GM21390 (cell line): ENCODE measurements around the gene PMS2.
"Not testable (repeated sequence)": the region's sequence is repeated elsewhere in the genome, so short reads cannot be mapped to it uniquely, and the experiment has no call there.

Experiments used
- ATAC-seq: cut with Tn5 transposase; IDR thresholded peaks from one replicate; pipeline ENCODE4 v1.9.1; 2021; ENCODE audit not compliant: unreplicated experiment

Gene PMS2

DNA sequence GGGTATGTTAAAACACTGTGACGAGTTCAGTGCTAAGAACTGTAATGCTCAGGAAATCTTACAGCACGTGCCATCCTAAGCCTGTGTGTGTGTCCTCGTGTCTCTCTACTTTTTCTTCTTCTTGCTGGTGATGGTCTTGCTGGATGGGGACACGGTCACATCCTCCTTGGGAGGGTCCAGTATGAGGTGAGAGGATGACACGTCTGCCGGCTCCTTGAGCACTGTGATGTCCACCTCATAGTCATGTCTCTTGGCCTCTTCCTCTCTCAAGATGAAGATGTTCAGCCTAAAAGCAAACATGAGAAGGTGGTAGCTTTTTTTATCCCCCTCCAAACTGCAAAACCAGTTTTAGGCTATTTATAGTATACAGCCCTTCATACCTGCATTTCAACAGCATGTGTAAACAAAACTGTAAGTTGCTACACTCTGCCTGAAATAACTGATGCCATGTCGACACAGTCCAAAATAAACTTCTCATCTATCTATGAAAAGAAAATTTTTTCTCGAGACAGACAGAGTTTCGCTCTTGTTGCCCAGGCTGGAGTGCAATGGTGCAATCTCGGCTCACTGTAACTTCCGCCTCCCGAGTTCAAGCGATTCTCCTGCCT is 82.5 kb downstream of the PMS2 start:
- ATAC-seq: not testable (repeated sequence)

- ATAC-seq: not testable (repeated sequence)
Observed at GRCh38 chr7:5924630-5925029, 84.2 kb downstream of the PMS2 start.

DNA sequence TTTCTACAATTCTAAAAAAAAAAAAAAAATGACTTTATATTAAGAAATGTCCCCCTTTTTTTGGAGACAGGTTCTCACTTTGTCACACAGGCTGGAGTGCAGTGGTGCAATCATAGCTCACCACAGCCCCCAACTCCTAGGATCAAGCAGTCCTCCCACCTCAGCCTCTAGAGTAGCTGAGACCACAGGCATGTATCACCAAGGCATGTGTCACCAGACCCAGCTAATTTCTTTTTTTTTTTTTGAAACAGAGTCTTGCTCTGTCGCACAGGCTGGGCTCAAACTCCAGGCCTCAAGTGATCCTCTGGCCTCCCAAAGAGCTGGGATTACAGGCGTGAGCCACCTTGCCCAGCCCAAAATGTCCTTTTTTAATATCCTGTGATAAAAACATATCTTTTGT is 84.7 kb downstream of the PMS2 start:
- ATAC-seq: not testable (repeated sequence)
